H1 (cell line): ENCODE results near the gene PIGM. TPM values are rescaled to one million over a fixed set of nuclear protein-coding genes. Genes with fewer than 3 reads are reported as not detected.

Source experiments
- CHD7 ChIP-seq: fragments of 300-600 bp; sonication (generic); IDR thresholded peaks from 2 replicates; pipeline ENCODE4 v1.7.1; 2012; ENCODE audit warnings: low read length, moderate library complexity, mild to moderate bottlenecking, inconsistent platforms; ENCODE audit not compliant: insufficient replicate concordance
- polyA plus RNA-seq, 7 experiments: library from polyadenylated mRNA; depleted of rRNA in 3 of 7; stranded (reverse) in 5 of 7; unstranded in 2 of 7; fragments of >200 nt in 5 of 7; fragments of 200-250 nt in 2 of 7; gene quantifications; 1 replicate in 5 of 7; 2 replicates in 1 of 7; 4 replicates in 1 of 7; pipeline versions ENCODE4 v1.2.1 to v1.2.3, GENCODE V29; 2011 to 2013; ENCODE audit warnings: missing spikeins in 2 of 7, mixed read lengths in 2 of 7
- total RNA-seq: library from RNA; stranded (reverse); fragmentation: NEBNext Ultra II Directional; extraction: Animal tissue kit (Norgen Biotek cat#: 25700); gene quantifications from 2 replicates; pipeline ENCODE4 v1.2.1, GENCODE V29; 2021

PIGM gene
- total and polyA plus RNA-seq, 2 of the 8 experiments (the other 6 are each of a cell fraction or from before 2014, with no cell fraction given): 5.4 to 6.0 TPM

GRCh38 chr1:160052936-160053335, 21.1 kb upstream of the PIGM start (continued):
- no peak for TF ChIP-seq CHD7
